SK-N-SH (cell line): ENCODE results near the gene LGR6.

Experiments
- CTCF ChIP-seq: fragments of 200-600 bp; sonication (generic); IDR thresholded peaks from 2 replicates; pipeline ENCODE4 v1.6.1; 2017; ENCODE audit warnings: antibody characterized with exemption, mild to moderate bottlenecking, moderate library complexity
- FOSL2 ChIP-seq: IDR thresholded peaks from 2 replicates; pipeline ENCODE4 v1.4.0; 2012; ENCODE audit warnings: low read depth, mild to moderate bottlenecking, moderate library complexity, borderline replicate concordance
- GABPA ChIP-seq: IDR thresholded peaks from 2 replicates; pipeline ENCODE4 v1.4.0; 2012; ENCODE audit warnings: low read depth, mild to moderate bottlenecking
- POLR2AphosphoS5 ChIP-seq: IDR thresholded peaks from 2 replicates; pipeline ENCODE4 v1.6.1; 2012; ENCODE audit warnings: low read depth, low read length
- RAD21 ChIP-seq: IDR thresholded peaks from 2 replicates; pipeline ENCODE4 v1.6.1; 2012; ENCODE audit warnings: mild to moderate bottlenecking, low read length
- REST ChIP-seq: IDR thresholded peaks from 2 replicates; pipeline ENCODE4 v1.6.1; 2012; ENCODE audit warnings: mild to moderate bottlenecking, low read depth, low read length, moderate library complexity
- RFX5 ChIP-seq: IDR thresholded peaks from 2 replicates; pipeline ENCODE4 v1.6.1; 2012; ENCODE audit warnings: mild to moderate bottlenecking, improper control_type of control experiment, low read length

GRCh38 chr1:202302166-202302565 lies 108.6 kb downstream of the LGR6 start:
- TF ChIP-seq RFX5 (no peak), GABPA (no peak), REST (no peak), CTCF (no peak), FOSL2 (no peak), RAD21 (no peak), POLR2AphosphoS5 (no peak)
